ENCODE data around the gene EMX1.

The EMX1 gene

DNA sequence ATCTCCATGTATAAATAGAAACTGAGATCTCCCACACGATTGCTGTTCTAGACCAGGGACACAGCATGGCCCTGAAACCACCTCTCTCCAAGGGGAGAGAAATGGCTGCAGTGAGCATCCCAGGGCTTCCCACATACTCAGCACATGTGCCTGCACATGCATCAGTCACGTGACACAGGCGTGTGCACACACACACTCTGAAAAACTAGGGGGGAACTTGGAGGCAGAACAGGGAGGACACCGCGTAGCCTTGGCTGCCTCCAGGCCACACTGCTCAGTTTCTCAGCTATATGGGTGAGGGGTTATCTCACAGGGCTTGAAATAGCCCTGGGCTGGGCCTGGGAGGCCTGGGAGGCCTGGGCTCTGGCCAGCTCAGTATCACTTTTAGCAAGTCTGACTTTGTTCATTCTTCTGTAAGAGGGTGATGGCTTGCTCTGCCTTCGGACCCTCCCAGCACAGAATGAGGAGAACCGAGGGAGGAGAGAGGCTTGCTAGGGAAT lies 66.9 kb downstream of the EMX1 start:
- no peak for TF ChIP-seq CTCF (IDR thresholded peaks at IDR 0.05)
